B cell (primary cell): Measurements from ENCODE around the gene RPS19. TPM values are rescaled to one million over a fixed set of nuclear protein-coding genes. Genes with fewer than 3 reads are reported as not detected.
"Not testable (repeated sequence)": the region's sequence is repeated elsewhere in the genome, so short reads cannot be mapped to it uniquely, and the experiment has no call there.

Experiments
- ATAC-seq: fragments of 200-7000 bp; cut with Tn5 transposase; one replicate; pipeline ENCODE4 v1.10.0; 2021; ENCODE audit warnings: low read depth, mild to moderate bottlenecking, moderate number of reproducible peaks, moderate library complexity
- CTCF ChIA-PET: fragments of 350-600 bp; sonication (Branson Sonifier 250); formaldehyde crosslinking; loops from one replicate; lab custom pipeline; 2021; ENCODE audit warnings: antibody characterized with exemption, inconsistent platforms; lab: Charles Lee
- POLR2A ChIA-PET: fragments of 350-600 bp; sonication (Branson Sonifier 250); formaldehyde crosslinking; loops from one replicate; lab custom pipeline; 2021; ENCODE audit warnings: antibody characterized with exemption; lab: Charles Lee
- DNase-seq: peaks from one replicate; pipeline ENCODE4 v3.0.0; 2013
- H2AFZ ChIP-seq: 2 replicates; pipeline ENCODE4 v1.6.1; 2012; ENCODE audit warnings: mild to moderate bottlenecking, low read depth, low read length; ENCODE audit not compliant: insufficient read depth, poor library complexity, severe bottlenecking
- H3K27ac ChIP-seq, 2 donors: 1 replicate in 1 of 2; 2 replicates in 1 of 2; pipeline ENCODE4 v1.5.1; 2012 to 2013; ENCODE audit warnings: low read length in 2 of 2, mild to moderate bottlenecking in 2 of 2, moderate library complexity in 1 of 2
- H3K27me3 ChIP-seq, 4 experiments: fragments of 200-600 bp in 1 of 4; sonication (generic) in 1 of 4; replicated peaks in 1 of 4; 1 replicate in 2 of 4; 2 replicates in 2 of 4; pipeline versions ENCODE4 v1.6.1 to v1.7.0; 2013 to 2016; ENCODE audit warnings: low read length in 3 of 4, mild to moderate bottlenecking in 2 of 4, mixed read lengths in 1 of 4, moderate library complexity in 1 of 4; ENCODE audit not compliant: insufficient read depth in 4 of 4, control insufficient read depth in 3 of 4; ENCODE audit errors: control extremely low read depth in 1 of 4
- H3K36me3 ChIP-seq, 2 experiments: replicated peaks in 1 of 2; 1 replicate in 1 of 2; 2 replicates in 1 of 2; pipeline versions ENCODE4 v1.6.1 to v1.7.1; 2013; ENCODE audit warnings: low read length in 1 of 2; ENCODE audit not compliant: insufficient read depth in 2 of 2, control insufficient read depth in 1 of 2; ENCODE audit errors: control extremely low read depth in 1 of 2, extremely low read depth in 1 of 2
- H3K4me1 ChIP-seq, 2 donors: fragments of 200-600 bp in 1 of 2; sonication (generic) in 1 of 2; 1 replicate in 1 of 2; 2 replicates in 1 of 2; pipeline versions ENCODE4 v1.5.1 to v1.6.1; 2013 to 2017; ENCODE audit warnings: low read length in 2 of 2; ENCODE audit not compliant: control insufficient read depth in 2 of 2, insufficient read depth in 2 of 2
- H3K4me2 ChIP-seq: replicated peaks from 2 replicates; pipeline ENCODE3; 2012; ENCODE audit warnings: mild to moderate bottlenecking, low read depth, low read length; ENCODE audit not compliant: poor library complexity, severe bottlenecking
- H3K4me3 ChIP-seq, 5 experiments: fragments of 200-600 bp in 1 of 5; sonication (generic) in 1 of 5; 1 replicate in 3 of 5; 2 replicates in 2 of 5; pipeline versions ENCODE4 v1.5.1 to v1.7.0; 2011 to 2016; ENCODE audit warnings: low read length in 4 of 5, mild to moderate bottlenecking in 4 of 5, low read depth in 2 of 5, control low read depth in 1 of 5, moderate library complexity in 1 of 5; ENCODE audit not compliant: insufficient read depth in 1 of 5; ENCODE audit errors: control extremely low read depth in 1 of 5, extremely low read depth in 1 of 5
- H3K79me2 ChIP-seq: fragments of 200-600 bp; sonication (generic); one replicate; pipeline ENCODE4 v1.6.0; 2016; ENCODE audit warnings: low read length; ENCODE audit not compliant: control insufficient read depth, insufficient read depth
- H3K9ac ChIP-seq: fragments of 200-600 bp; sonication (generic); 2 replicates; pipeline ENCODE4 v1.6.1; 2017; ENCODE audit warnings: mild to moderate bottlenecking, low read length, moderate library complexity
- H3K9me3 ChIP-seq, 3 donors: one replicate each; pipeline versions ENCODE4 v1.6.1 to v1.7.1; 2013; ENCODE audit warnings: low read length in 2 of 3; ENCODE audit not compliant: control insufficient read depth in 2 of 3, insufficient read depth in 1 of 3; ENCODE audit errors: control extremely low read depth in 1 of 3
- H4K20me1 ChIP-seq: 2 replicates; pipeline ENCODE4 v1.6.0; 2012; ENCODE audit warnings: mild to moderate bottlenecking, low read length; ENCODE audit not compliant: insufficient read depth, control insufficient read depth, poor library complexity, severe bottlenecking
- H3K27ac Mint-ChIP-seq: one replicate; pipeline ENCODE4 v1.8.0; 2021; ENCODE audit warnings: mixed read lengths
- H3K27me3 Mint-ChIP-seq: one replicate; pipeline ENCODE4 v1.8.0; 2021; ENCODE audit warnings: mixed read lengths
- H3K4me1 Mint-ChIP-seq: one replicate; pipeline ENCODE4 v1.8.0; 2021; ENCODE audit warnings: mixed read lengths
- H3K4me3 Mint-ChIP-seq: one replicate; pipeline ENCODE4 v1.8.0; 2021; ENCODE audit warnings: mixed read lengths
- H3K9me3 Mint-ChIP-seq: one replicate; pipeline ENCODE4 v1.8.0; 2022; ENCODE audit warnings: mixed read lengths; ENCODE audit not compliant: insufficient read depth
- CTCF ChIP-seq: fragments of 200-600 bp; IDR thresholded peaks from one replicate; pipeline ENCODE4 v1.8.0; 2022; ENCODE audit warnings: antibody characterized with exemption, mild to moderate bottlenecking
- EZH2 ChIP-seq: IDR thresholded peaks from 2 replicates; pipeline ENCODE4 v1.6.1; 2012; ENCODE audit warnings: borderline replicate concordance, low read depth, mild to moderate bottlenecking, moderate library complexity, low read length; ENCODE audit not compliant: insufficient read depth, poor library complexity, severe bottlenecking
- WGBS: methylation state at CpG from one replicate; pipeline ENCODE4 v1.1.5; 2013; ENCODE audit warnings: missing lambda C conversion rate; ENCODE audit not compliant: insufficient coverage; 5-methylcytosine and 5-hydroxymethylcytosine counted together
- intact Hi-C: fragments of 100-400 bp; cut with micrococcal nuclease; formaldehyde crosslinking; loops from one replicate; pipeline ENCODE4 v1.10.0; 2022
- polyA plus RNA-seq: library from polyadenylated mRNA; depleted of rRNA; stranded (reverse); fragments of >200 nt; gene quantifications from 2 replicates; pipeline ENCODE4 v1.2.3, GENCODE V29; 2012
- total RNA-seq, 2 donors: library from RNA; stranded (reverse); fragments of 120-200 nt in 1 of 2; gene quantifications; 1 replicate in 1 of 2; 2 replicates in 1 of 2; pipeline versions ENCODE4 v1.2.3 to v1.2.4, GENCODE V29; 2013 to 2022

RPS19 gene
- total and polyA plus RNA-seq, 2 donors (not counting 1 experiment from before 2014, with no cell fraction given) = 3,322 to 9,144 TPM

GRCh38 chr19:41872775-41873647 is 13.0 kb downstream of the RPS19 start:
- Histone ChIP-seq H3K27me3 (no peaks in the 10 kb centered on the region), H3K27ac (peak overlapping the region; percentile 79 to 96)

GRCh38 chr19:41875973-41876372 is 15.9 kb downstream of the RPS19 start:
- DNase-seq, H3K27me3 ChIP-seq, H3K9me3 ChIP-seq, ATAC-seq, H3K9me3 Mint-ChIP-seq, H2AFZ ChIP-seq, H3K27me3 Mint-ChIP-seq: not testable (repeated sequence)
- Histone ChIP-seq H3K4me2 (peak overlapping the region; percentile 84), H3K27ac (peak overlapping the region; percentile 96 to 98), H4K20me1 (peaks cover 37% of the 10 kb centered on the region), H3K4me3 (peak overlapping the region in 4 of 5 experiments; percentile 35 to 100 (median 70)), H3K9ac (peak overlapping the region; percentile 92), H3K4me1 (peaks cover 76 to 91% of the 10 kb centered on the region in 2 donors), H3K36me3 (peaks cover 0 to 44% of the 10 kb centered on the region in 2 experiments), H3K79me2 (peaks cover 63% of the 10 kb centered on the region)
- ChIA-PET CTCF (interaction anchor here (0.9 to 17.0 kb wide), 9 partner anchors 9 to 82 kb away, joined by 3 to 331 read pairs (median 7); partner anchors contain the start of genes RABAC1 and RPS19), POLR2A (interaction anchor here (0.6 to 6.6 kb wide), 12 partner anchors 7 to 623 kb away, joined by 4 to 94 read pairs (median 8); partner anchors contain the start of genes ARHGEF1, RABAC1 and RPS19)
- intact Hi-C loops = loop anchor here (1.0 to 10.0 kb wide), 4 partner anchors 8 to 611 kb away; partner anchors contain the start of genes HNRNPUL1 and RPS19
- peak overlapping the region; percentile 97 for H3K4me3 Mint-ChIP-seq
- H3K4me1 Mint-ChIP-seq = peaks cover 78% of the 10 kb centered on the region
- 40% methylated on average over 1 of the region's 3 CpGs for WGBS
- peak overlapping the region; percentile 99 for H3K27ac Mint-ChIP-seq

More at GRCh38 chr19:41872775-41873647, 13.0 kb downstream of the RPS19 start:
- TF ChIP-seq CTCF = peak; percentile 82
- TF ChIP-seq EZH2 = no peak
- peaks cover 35% of the 10 kb centered on the region for H4K20me1 ChIP-seq
- no peak overlapping the region for H3K9ac ChIP-seq
- Mint-ChIP-seq H3K9me3 (no peaks in the 10 kb centered on the region), H3K4me3 (peak overlapping the region; percentile 52), H3K27me3 (no peaks in the 10 kb centered on the region), H3K27ac (peak overlapping the region; percentile 90), H3K4me1 (peaks cover 70% of the 10 kb centered on the region)
- peaks cover 0 to 43% of the 10 kb centered on the region in 2 experiments for H3K36me3 ChIP-seq
- peaks cover 68 to 90% of the 10 kb centered on the region in 2 donors for H3K4me1 ChIP-seq
- H3K79me2 ChIP-seq = peaks cover 46% of the 10 kb centered on the region
- no peaks in the 10 kb centered on the region for H3K9me3 ChIP-seq
- WGBS = 39% methylated on average over 15 of the region's 18 CpGs
- ChIA-PET CTCF (interaction anchor here (0.7 to 17.0 kb wide), 24 partner anchors 9 to 162 kb away, joined by 3 to 331 read pairs (median 6); partner anchors contain the start of genes RABAC1 and RPS19), POLR2A (interaction anchor here (0.5 to 6.6 kb wide), 10 partner anchors 10 to 610 kb away, joined by 4 to 94 read pairs (median 12); partner anchors contain the start of genes ARHGEF1, RABAC1 and RPS19)
- DNase-seq (peak; percentile 80), ATAC-seq (no peak)
- H2AFZ ChIP-seq = no peak overlapping the region
- peak overlapping the region; percentile 56 for H3K4me2 ChIP-seq
- intact Hi-C loops = loop anchor here (1.0 to 10.0 kb wide), 5 partner anchors 14 to 608 kb away; partner anchors contain the start of gene HNRNPUL1
- H3K4me3 ChIP-seq = no peak overlapping the region
